Neuronal stem cell (in vitro differentiated cells): ENCODE results near the gene VWA1.
"Not testable (repeated sequence)": the region's sequence is repeated elsewhere in the genome, so short reads cannot be mapped to it uniquely, and the experiment has no call there.

Experiments
- DNase-seq: peaks from one replicate; pipeline ENCODE4 v3.0.0-alpha.2; 2013; ENCODE audit warnings: low spot score
- H2AFZ ChIP-seq: one replicate; pipeline ENCODE4 v1.6.1; 2013; ENCODE audit warnings: mild to moderate bottlenecking, low read length, inconsistent platforms
- H2AK5ac ChIP-seq: 2 replicates; pipeline ENCODE4 v1.6.1; 2013; ENCODE audit warnings: low read depth, mild to moderate bottlenecking, inconsistent platforms, low read length, moderate library complexity, mixed read lengths
- H2BK120ac ChIP-seq: 2 replicates; pipeline ENCODE4 v1.6.1; 2013; ENCODE audit warnings: low read depth, mild to moderate bottlenecking, inconsistent platforms, low read length, moderate library complexity, mixed read lengths
- H2BK12ac ChIP-seq: one replicate; pipeline ENCODE4 v1.6.1; 2013; ENCODE audit warnings: low read length, inconsistent platforms
- H2BK15ac ChIP-seq: 2 replicates; pipeline ENCODE4 v1.6.1; 2013; ENCODE audit warnings: mild to moderate bottlenecking, low read length, inconsistent platforms, mixed read lengths
- H2BK5ac ChIP-seq: one replicate; pipeline ENCODE4 v1.6.1; 2013; ENCODE audit warnings: inconsistent platforms, mild to moderate bottlenecking, low read length, moderate library complexity
- H3K14ac ChIP-seq: one replicate; pipeline ENCODE4 v1.6.1; 2013; ENCODE audit warnings: low read length, inconsistent platforms
- H3K18ac ChIP-seq: 2 replicates; pipeline ENCODE4 v1.6.1; 2013; ENCODE audit warnings: low read length, inconsistent platforms
- H3K23ac ChIP-seq: 2 replicates; pipeline ENCODE4 v1.6.1; 2013; ENCODE audit warnings: low read depth, mild to moderate bottlenecking, mixed read lengths, low read length, inconsistent platforms; ENCODE audit not compliant: poor library complexity
- H3K27ac ChIP-seq: replicated peaks from 3 replicates; pipeline ENCODE4 v1.5.1; 2013; ENCODE audit warnings: low read length, inconsistent platforms
- H3K27me3 ChIP-seq, 3 experiments: 2 replicates each; pipeline ENCODE4 v1.6.1; 2013; ENCODE audit warnings: low read length in 3 of 3, mild to moderate bottlenecking in 2 of 3, inconsistent platforms in 1 of 3, low read depth in 1 of 3, mixed read lengths in 1 of 3, moderate library complexity in 1 of 3; ENCODE audit not compliant: control insufficient read depth in 3 of 3, insufficient read depth in 3 of 3
- H3K36me3 ChIP-seq, 2 donors: replicated peaks in 1 of 2; 2 replicates each; pipeline ENCODE4 v1.6.1; 2013; ENCODE audit warnings: low read length in 2 of 2; ENCODE audit not compliant: control insufficient read depth in 2 of 2, insufficient read depth in 2 of 2
- H3K4ac ChIP-seq: 2 replicates; pipeline ENCODE4 v1.6.1; 2013; ENCODE audit warnings: inconsistent platforms, mild to moderate bottlenecking, low read length, moderate library complexity
- H3K4me1 ChIP-seq, 2 donors: 1 replicate in 1 of 2; 2 replicates in 1 of 2; pipeline ENCODE4 v1.6.1; 2013; ENCODE audit warnings: low read length in 2 of 2, low read depth in 1 of 2; ENCODE audit not compliant: control insufficient read depth in 2 of 2, insufficient read depth in 1 of 2
- H3K4me2 ChIP-seq: one replicate; pipeline ENCODE4 v1.6.1; 2013; ENCODE audit warnings: mild to moderate bottlenecking, low read length, inconsistent platforms; ENCODE audit not compliant: insufficient read depth, poor library complexity, severe bottlenecking
- H3K4me3 ChIP-seq, 2 donors: 2 replicates each; pipeline ENCODE4 v1.5.1; 2013; ENCODE audit warnings: low read length in 2 of 2, mild to moderate bottlenecking in 2 of 2, inconsistent platforms in 1 of 2, moderate library complexity in 1 of 2
- H3K79me1 ChIP-seq: one replicate; pipeline ENCODE4 v1.6.1; 2013; ENCODE audit warnings: low read depth, mild to moderate bottlenecking, inconsistent platforms, low read length, moderate library complexity
- H3K9ac ChIP-seq: one replicate; pipeline ENCODE4 v1.6.1; 2013; ENCODE audit warnings: mild to moderate bottlenecking, low read depth, low read length, inconsistent platforms; ENCODE audit not compliant: poor library complexity
- H3K9me3 ChIP-seq, 2 donors: replicated peaks in 1 of 2; 2 replicates each; pipeline versions ENCODE3 to v1.6.1; 2013; ENCODE audit warnings: low read length in 2 of 2, mild to moderate bottlenecking in 2 of 2, inconsistent platforms in 1 of 2, low read depth in 1 of 2, mixed read lengths in 1 of 2, moderate library complexity in 1 of 2; ENCODE audit not compliant: control insufficient read depth in 2 of 2, insufficient read depth in 1 of 2
- H4K8ac ChIP-seq: one replicate; pipeline ENCODE4 v1.6.1; 2013; ENCODE audit warnings: low read depth, mild to moderate bottlenecking, inconsistent platforms, low read length, moderate library complexity
- H4K91ac ChIP-seq: one replicate; pipeline ENCODE4 v1.6.1; 2013; ENCODE audit warnings: low read length, low read depth, mild to moderate bottlenecking, inconsistent platforms; ENCODE audit not compliant: poor library complexity
- WGBS, 2 donors: extraction: QIAGEN DNeasy Blood & Tissue Kit; methylation state at CpG; one replicate each; pipeline ENCODE4 v1.1.7; 2013; ENCODE audit warnings: missing lambda C conversion rate in 2 of 2, mixed read lengths in 1 of 2; ENCODE audit not compliant: insufficient read length in 2 of 2, insufficient replicate concordance in 1 of 2; ENCODE audit errors: extremely low coverage in 2 of 2; 5-methylcytosine and 5-hydroxymethylcytosine counted together

Gene VWA1

GRCh38 chr1:1468196-1468985 lies 32.9 kb downstream of the VWA1 start:
- H3K23ac ChIP-seq, H3K27ac ChIP-seq, H4K8ac ChIP-seq, H2BK5ac ChIP-seq, H3K9ac ChIP-seq, H2AK5ac ChIP-seq, DNase-seq, H3K18ac ChIP-seq, H2BK15ac ChIP-seq, H2AFZ ChIP-seq, H3K36me3 ChIP-seq, H2BK12ac ChIP-seq, H2BK120ac ChIP-seq, H4K91ac ChIP-seq, H3K14ac ChIP-seq, H3K4me1 ChIP-seq, H3K27me3 ChIP-seq, H3K4me2 ChIP-seq, H3K4ac ChIP-seq, H3K79me1 ChIP-seq, H3K9me3 ChIP-seq, H3K4me3 ChIP-seq: not testable (repeated sequence)
- no CpG with 5 or more reads among the region's 44 CpGs for WGBS, 2 donors

- H3K18ac ChIP-seq = no peak overlapping the region
- H2AFZ ChIP-seq = peak overlapping the region; percentile 90
- peak overlapping the region; percentile 70 to 90 for H3K4me3 ChIP-seq
- no peak overlapping the region for H2BK15ac ChIP-seq
- no peak overlapping the region for H3K4ac ChIP-seq
- H3K27me3 ChIP-seq = no peaks in the 10 kb centered on the region
- no peak overlapping the region for H3K27ac ChIP-seq
- no peak overlapping the region for H4K8ac ChIP-seq
- no peak for DNase-seq
- H2BK120ac ChIP-seq = no peak overlapping the region
- no peak overlapping the region for H3K14ac ChIP-seq
- H3K79me1 ChIP-seq = peaks cover 2% of the 10 kb centered on the region
- H3K9me3 ChIP-seq = no peaks in the 10 kb centered on the region
- H2AK5ac ChIP-seq = no peak overlapping the region
- no peak overlapping the region for H2BK12ac ChIP-seq
- no peak overlapping the region for H4K91ac ChIP-seq
- H3K4me1 ChIP-seq = peaks cover 3 to 7% of the 10 kb centered on the region in 2 donors
- no peak overlapping the region for H3K23ac ChIP-seq
- peak overlapping the region; percentile 75 for H3K4me2 ChIP-seq
- H3K36me3 ChIP-seq = peaks cover 0 to 5% of the 10 kb centered on the region in 2 donors
- WGBS, 2 donors = no CpG with 5 or more reads among the region's 16 CpGs
- no peak overlapping the region for H2BK5ac ChIP-seq
- peak overlapping the region; percentile 50 for H3K9ac ChIP-seq
Measured at GRCh38 chr1:1470626-1471388, 35.3 kb downstream of the VWA1 start.

- H3K14ac ChIP-seq = no peak within 1 kb of the TSS
- peak within 1 kb of the TSS; percentile 90 for H2AFZ ChIP-seq
- peak within 1 kb of the TSS; percentile 81 for H3K9ac ChIP-seq
- H4K91ac ChIP-seq = no peak within 1 kb of the TSS
- H3K27me3 ChIP-seq = no peaks in the 10 kb centered on the region
- H2BK12ac ChIP-seq = no peak within 1 kb of the TSS
- no peak within 1 kb of the TSS for H2BK120ac ChIP-seq
- peaks cover 0 to 5% of the 10 kb centered on the region in 2 donors for H3K36me3 ChIP-seq
- H3K4ac ChIP-seq = no peak within 1 kb of the TSS
- peak within 1 kb of the TSS; percentile 93 for H3K23ac ChIP-seq
- peak within 1 kb of the TSS; percentile 75 for H3K4me2 ChIP-seq
- no peak within 1 kb of the TSS for H4K8ac ChIP-seq
- H3K4me3 ChIP-seq = peak within 1 kb of the TSS; percentile 70 to 90
- no peak within 1 kb of the TSS for H2BK5ac ChIP-seq
- H2BK15ac ChIP-seq = no peak within 1 kb of the TSS
- peak; percentile 88 for DNase-seq
- H3K27ac ChIP-seq = no peak within 1 kb of the TSS
- H3K18ac ChIP-seq = peak within 1 kb of the TSS; percentile 93
- no CpG with 5 or more reads among the region's 87 CpGs for WGBS, 2 donors
- peaks cover 3 to 7% of the 10 kb centered on the region in 2 donors for H3K4me1 ChIP-seq
- H3K79me1 ChIP-seq = peaks cover 2% of the 10 kb centered on the region
- H3K9me3 ChIP-seq = no peaks in the 10 kb centered on the region
- no peak within 1 kb of the TSS for H2AK5ac ChIP-seq
Measured at GRCh38 chr1:1471389-1472052, 36.0 kb downstream of the VWA1 start, which contains the start of gene ATAD3B. Gene ATAD3B, plus strand, starts transcription at chr1:1471765. Its CDS starts 120 bp downstream, at chr1:1471885.
